H9 (cell line): ENCODE data around the gene NENF. TPM values are rescaled to one million over a fixed set of nuclear protein-coding genes. Genes with fewer than 3 reads are reported as not detected.

Experiments used
- DNase-seq: peaks from one replicate; pipeline ENCODE4 v3.0.0-alpha.2; 2017
- H2AFZ ChIP-seq: one replicate; pipeline ENCODE4 v1.6.1; 2013; ENCODE audit warnings: mild to moderate bottlenecking, low read length, control low read depth, moderate library complexity
- H2AK5ac ChIP-seq: 2 replicates; pipeline ENCODE4 v1.6.1; 2013; ENCODE audit warnings: low read length, control low read depth, mixed read lengths; ENCODE audit not compliant: insufficient read length
- H2BK120ac ChIP-seq: one replicate; pipeline ENCODE4 v1.6.1; 2013; ENCODE audit warnings: low read depth, mild to moderate bottlenecking, low read length, control low read depth, inconsistent platforms; ENCODE audit not compliant: poor library complexity, severe bottlenecking
- H2BK12ac ChIP-seq: 2 replicates; pipeline ENCODE4 v1.6.1; 2013; ENCODE audit warnings: low read length, control low read depth, mixed read lengths, low read depth; ENCODE audit not compliant: insufficient read length
- H2BK15ac ChIP-seq: 2 replicates; pipeline ENCODE4 v1.6.1; 2013; ENCODE audit warnings: low read depth, low read length, control low read depth
- H2BK20ac ChIP-seq: one replicate; pipeline ENCODE4 v1.6.1; 2013; ENCODE audit warnings: low read depth, mild to moderate bottlenecking, low read length, control low read depth, inconsistent platforms; ENCODE audit not compliant: poor library complexity, severe bottlenecking
- H2BK5ac ChIP-seq: 2 replicates; pipeline ENCODE4 v1.6.1; 2013; ENCODE audit warnings: low read length, control low read depth, mixed read lengths; ENCODE audit not compliant: insufficient read length
- H3K14ac ChIP-seq: 2 replicates; pipeline ENCODE4 v1.6.1; 2013; ENCODE audit warnings: low read length, control low read depth; ENCODE audit not compliant: insufficient read depth
- H3K18ac ChIP-seq: 2 replicates; pipeline ENCODE4 v1.6.1; 2013; ENCODE audit warnings: low read depth, mild to moderate bottlenecking, mixed read lengths, low read length, control low read depth; ENCODE audit not compliant: insufficient read length
- H3K23ac ChIP-seq: 2 replicates; pipeline ENCODE4 v1.6.1; 2013; ENCODE audit warnings: low read length, control low read depth, mixed read lengths, low read depth; ENCODE audit not compliant: insufficient read length
- H3K23me2 ChIP-seq: 2 replicates; pipeline ENCODE4 v1.6.1; 2013; ENCODE audit warnings: low read depth, mild to moderate bottlenecking, mixed read lengths, low read length, control low read depth; ENCODE audit not compliant: insufficient read length, poor library complexity, severe bottlenecking
- H3K27ac ChIP-seq: 2 replicates; pipeline ENCODE4 v1.5.1; 2013; ENCODE audit warnings: low read length, control low read depth, mixed read lengths, low read depth; ENCODE audit not compliant: insufficient read length
- H3K27me3 ChIP-seq: 2 replicates; pipeline ENCODE4 v1.6.1; 2013; ENCODE audit warnings: low read length, control low read depth, inconsistent platforms; ENCODE audit not compliant: insufficient read depth
- H3K4ac ChIP-seq: 2 replicates; pipeline ENCODE4 v1.6.1; 2013; ENCODE audit warnings: low read depth, mild to moderate bottlenecking, control low read depth, inconsistent platforms, low read length, moderate library complexity
- H3K4me1 ChIP-seq: 2 replicates; pipeline ENCODE4 v1.6.1; 2013; ENCODE audit warnings: low read length, control low read depth, inconsistent platforms; ENCODE audit not compliant: insufficient read depth
- H3K4me2 ChIP-seq: 2 replicates; pipeline ENCODE4 v1.6.1; 2013; ENCODE audit warnings: low read length, control low read depth, mixed read lengths; ENCODE audit not compliant: insufficient read length, insufficient read depth
- H3K56ac ChIP-seq: 2 replicates; pipeline ENCODE4 v1.6.1; 2013; ENCODE audit warnings: low read depth, mild to moderate bottlenecking, mixed read lengths, low read length, control low read depth; ENCODE audit not compliant: insufficient read length
- H3K79me1 ChIP-seq: 2 replicates; pipeline ENCODE4 v1.6.1; 2013; ENCODE audit warnings: low read depth, mild to moderate bottlenecking, moderate library complexity, low read length, control low read depth, inconsistent platforms; ENCODE audit not compliant: insufficient read depth, poor library complexity, severe bottlenecking
- H3K79me2 ChIP-seq: 2 replicates; pipeline ENCODE4 v1.6.1; 2013; ENCODE audit warnings: low read length, control low read depth, inconsistent platforms; ENCODE audit not compliant: insufficient read depth
- H3K9ac ChIP-seq: 2 replicates; pipeline ENCODE4 v1.6.1; 2013; ENCODE audit warnings: low read length, control low read depth, mixed read lengths; ENCODE audit not compliant: insufficient read length; ENCODE audit errors: extremely low read depth
- H3K9me3 ChIP-seq: one replicate; pipeline ENCODE4 v1.6.1; 2013; ENCODE audit warnings: low read depth, low read length, inconsistent platforms; ENCODE audit not compliant: control insufficient read depth
- H3T11ph ChIP-seq: one replicate; pipeline ENCODE4 v1.6.1; 2013; ENCODE audit warnings: mild to moderate bottlenecking, low read length, control low read depth, inconsistent platforms
- H4K20me1 ChIP-seq: one replicate; pipeline ENCODE4 v1.6.1; 2013; ENCODE audit not compliant: control insufficient read depth, insufficient read length, insufficient read depth
- H4K5ac ChIP-seq: 2 replicates; pipeline ENCODE4 v1.6.1; 2013; ENCODE audit warnings: low read depth, mild to moderate bottlenecking, mixed read lengths, low read length, control low read depth; ENCODE audit not compliant: insufficient read length
- H4K8ac ChIP-seq: replicated peaks from 2 replicates; pipeline ENCODE4 v1.6.1; 2013; ENCODE audit warnings: low read length, control low read depth, mixed read lengths, low read depth; ENCODE audit not compliant: insufficient read length
- H4K91ac ChIP-seq: 2 replicates; pipeline ENCODE4 v1.6.1; 2013; ENCODE audit warnings: low read depth, mild to moderate bottlenecking, moderate library complexity, mixed read lengths, low read length, control low read depth; ENCODE audit not compliant: insufficient read length
- H3K27ac Mint-ChIP-seq, 3 experiments: 2 replicates in 2 of 3; 3 replicates in 1 of 3; pipeline ENCODE4 v1.8.0; 2020 to 2021; ENCODE audit warnings: mixed read lengths in 3 of 3, mild to moderate bottlenecking in 1 of 3, moderate library complexity in 1 of 3
- H3K27me3 Mint-ChIP-seq: 2 replicates; pipeline ENCODE4 v1.8.0; 2021; ENCODE audit warnings: low read depth, mild to moderate bottlenecking, moderate library complexity, mixed read lengths
- H3K36me3 Mint-ChIP-seq, 3 experiments: 2 replicates in 2 of 3; 3 replicates in 1 of 3; pipeline ENCODE4 v1.8.0; 2020 to 2021; ENCODE audit warnings: low read depth in 3 of 3, mixed read lengths in 3 of 3; ENCODE audit not compliant: insufficient read depth in 1 of 3
- H3K4me1 Mint-ChIP-seq, 2 experiments: 2 replicates each; pipeline ENCODE4 v1.8.0; 2020; ENCODE audit warnings: mixed read lengths in 2 of 2
- H3K4me3 Mint-ChIP-seq, 2 experiments: 2 replicates in 1 of 2; 3 replicates in 1 of 2; pipeline ENCODE4 v1.8.0; 2020 to 2021; ENCODE audit warnings: mild to moderate bottlenecking in 2 of 2, mixed read lengths in 2 of 2, moderate library complexity in 1 of 2
- H3K9me3 Mint-ChIP-seq, 2 experiments: 2 replicates in 1 of 2; 3 replicates in 1 of 2; pipeline ENCODE4 v1.8.0; 2020; ENCODE audit warnings: mild to moderate bottlenecking in 2 of 2, mixed read lengths in 2 of 2, moderate library complexity in 1 of 2
- WGBS: extraction: QIAGEN DNeasy Blood & Tissue Kit; methylation state at CpG from one replicate; pipeline ENCODE4 v1.1.7; 2013; ENCODE audit warnings: missing lambda C conversion rate, low lambda C conversion rate, mixed read lengths; ENCODE audit not compliant: insufficient read length; ENCODE audit errors: extremely low coverage; 5-methylcytosine and 5-hydroxymethylcytosine counted together
- total RNA-seq: library from RNA; stranded (reverse); gene quantifications from 2 replicates; pipeline ENCODE4 v1.2.1, GENCODE V29; 2021
- TF ChIP-seq, protein P1 (sequence below): fragments of 200-600 bp; sonication (generic); conservative IDR thresholded peaks from 3 replicates; pipeline ENCODE4 v1.8.0; 2021; ENCODE audit warnings: antibody characterized with exemption, mild to moderate bottlenecking

NENF gene
- total RNA-seq, 1 experiment from 2014 or later, result 28.3 TPM

DNA sequence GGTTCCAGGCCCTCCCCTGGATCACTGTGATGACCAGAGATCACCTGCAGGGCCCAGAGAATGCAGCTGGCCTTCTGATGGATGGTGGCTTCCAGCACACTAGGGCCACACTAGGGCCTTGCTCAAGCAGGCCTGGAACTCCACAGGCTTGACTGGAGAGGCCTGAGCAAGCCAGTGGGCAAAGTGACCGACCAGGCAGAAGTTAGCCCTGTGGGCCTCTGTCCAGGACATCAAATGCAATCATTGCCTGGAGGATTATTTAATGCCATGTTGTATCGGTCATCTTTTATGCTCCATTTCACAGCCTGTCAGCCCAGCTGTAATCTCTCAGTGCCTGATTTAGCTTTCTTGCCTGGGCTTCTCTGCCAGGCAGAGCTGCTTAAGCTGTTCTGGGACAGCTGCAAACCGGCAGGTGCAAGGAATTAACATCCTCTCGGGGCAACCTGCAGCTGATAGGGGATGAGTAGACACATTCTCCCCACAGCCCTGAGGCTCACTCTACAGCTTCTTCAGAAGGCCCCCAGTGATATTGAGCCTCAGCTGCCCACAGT lies 17.7 kb downstream of the NENF start:
- no peak overlapping the region for H4K5ac ChIP-seq
- no peak overlapping the region for H3K23ac ChIP-seq
- 0 out of 7 replicates have a peak overlapping the region, but pooled peaks of 1 of the 3 experiments have one; percentile 12 for H3K27ac Mint-ChIP-seq
- no peaks in the 10 kb centered on the region for H3K27me3 ChIP-seq
- H3K27me3 Mint-ChIP-seq, result no peaks in the 10 kb centered on the region
- H4K20me1 ChIP-seq, result no peaks in the 10 kb centered on the region
- H2AFZ ChIP-seq, result no peak overlapping the region
- no peaks in the 10 kb centered on the region for H3K9me3 ChIP-seq
- H3K9me3 Mint-ChIP-seq, result no peaks in the 10 kb centered on the region
- H3K23me2 ChIP-seq, result no peaks in the 10 kb centered on the region
- H3K36me3 Mint-ChIP-seq, result peaks cover 0 to 10% (median 5%) of the 10 kb centered on the region in 3 experiments; a peak in 2 of 7 replicates
- no peak overlapping the region for H3K4ac ChIP-seq
- no peak overlapping the region for H3K4me3 Mint-ChIP-seq
- H3K14ac ChIP-seq, result no peak overlapping the region; the same call in 1 of the 2 replicates
- H4K8ac ChIP-seq, result no peak overlapping the region
- no CpG with 5 or more reads among the region's 4 CpGs for WGBS
- no peak overlapping the region for H3K18ac ChIP-seq
- no peak overlapping the region for H2AK5ac ChIP-seq
- no peaks in the 10 kb centered on the region for H3K79me2 ChIP-seq
- no peak overlapping the region for H3T11ph ChIP-seq
- no peak overlapping the region for H2BK20ac ChIP-seq
- no peak overlapping the region for H3K4me2 ChIP-seq
- H3K4me1 Mint-ChIP-seq, result 0 out of 4 replicates have a peak, but pooled peaks cover 0 to 4% of the 10 kb centered on the region in 2 experiments
- no peak for DNase-seq
- no peak overlapping the region for H2BK5ac ChIP-seq
- TF ChIP-seq, protein P1, sequence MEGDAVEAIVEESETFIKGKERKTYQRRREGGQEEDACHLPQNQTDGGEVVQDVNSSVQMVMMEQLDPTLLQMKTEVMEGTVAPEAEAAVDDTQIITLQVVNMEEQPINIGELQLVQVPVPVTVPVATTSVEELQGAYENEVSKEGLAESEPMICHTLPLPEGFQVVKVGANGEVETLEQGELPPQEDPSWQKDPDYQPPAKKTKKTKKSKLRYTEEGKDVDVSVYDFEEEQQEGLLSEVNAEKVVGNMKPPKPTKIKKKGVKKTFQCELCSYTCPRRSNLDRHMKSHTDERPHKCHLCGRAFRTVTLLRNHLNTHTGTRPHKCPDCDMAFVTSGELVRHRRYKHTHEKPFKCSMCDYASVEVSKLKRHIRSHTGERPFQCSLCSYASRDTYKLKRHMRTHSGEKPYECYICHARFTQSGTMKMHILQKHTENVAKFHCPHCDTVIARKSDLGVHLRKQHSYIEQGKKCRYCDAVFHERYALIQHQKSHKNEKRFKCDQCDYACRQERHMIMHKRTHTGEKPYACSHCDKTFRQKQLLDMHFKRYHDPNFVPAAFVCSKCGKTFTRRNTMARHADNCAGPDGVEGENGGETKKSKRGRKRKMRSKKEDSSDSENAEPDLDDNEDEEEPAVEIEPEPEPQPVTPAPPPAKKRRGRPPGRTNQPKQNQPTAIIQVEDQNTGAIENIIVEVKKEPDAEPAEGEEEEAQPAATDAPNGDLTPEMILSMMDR, result no peak
- no peak overlapping the region for H2BK120ac ChIP-seq
- H2BK12ac ChIP-seq, result no peak overlapping the region
- H3K56ac ChIP-seq, result no peak overlapping the region
- no peak overlapping the region for H3K27ac ChIP-seq
- no peaks in the 10 kb centered on the region for H3K79me1 ChIP-seq
- H3K4me1 ChIP-seq, result no peaks in the 10 kb centered on the region
- no peak overlapping the region for H3K9ac ChIP-seq
- H2BK15ac ChIP-seq, result no peak overlapping the region
- no peak overlapping the region for H4K91ac ChIP-seq
